Stimulated activated CD4-positive, alpha-beta T cell treated with anti-CD3 and anti-CD28 coated beads, Interleukin-1b, Interleukin-23, amount 100 ng/mL, for 1 hour (primary cell): ENCODE measurements around the gene IFITM1.
"Not testable (repeated sequence)": the region's sequence is repeated elsewhere in the genome, so short reads cannot be mapped to it uniquely, and the experiment has no call there.

ENCODE experiments used
- DNase-seq, 2 donors: peaks; one replicate each; pipeline ENCODE4 v3.0.0-alpha.2; 2020; ENCODE audit warnings: low read depth in 2 of 2

Gene IFITM1

GRCh38 chr11:293852-294661 lies 19.8 kb upstream of the IFITM1 start:
- no peak for DNase-seq

DNA sequence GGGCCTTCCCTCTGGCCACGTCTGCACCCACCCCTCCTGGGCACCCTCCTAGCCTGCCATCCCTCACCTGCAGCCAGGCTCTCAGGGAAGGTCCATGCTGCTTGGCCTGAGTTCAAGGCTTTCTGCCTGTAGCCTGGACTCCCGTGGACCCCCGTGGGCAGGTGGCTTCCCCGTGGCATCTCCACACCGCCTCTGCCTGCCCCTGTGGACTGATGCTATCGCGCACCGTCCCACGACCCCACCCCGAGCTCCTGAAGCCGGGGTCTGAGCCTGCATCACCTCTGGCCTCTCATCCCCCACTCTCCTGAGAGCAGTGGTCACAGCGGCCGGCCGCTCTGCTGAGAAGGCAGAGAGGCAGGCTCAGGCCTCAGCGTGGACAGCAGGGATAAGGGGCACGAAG lies 19.1 kb upstream of the IFITM1 start:
- no peak for DNase-seq

GRCh38 chr11:295351-296170 lies 18.3 kb upstream of the IFITM1 start:
- no peak for DNase-seq

GRCh38 chr11:296171-297050 lies 17.4 kb upstream of the IFITM1 start:
- no peak for DNase-seq

GRCh38 chr11:297051-297585 lies 16.7 kb upstream of the IFITM1 start:
- no peak for DNase-seq

DNA sequence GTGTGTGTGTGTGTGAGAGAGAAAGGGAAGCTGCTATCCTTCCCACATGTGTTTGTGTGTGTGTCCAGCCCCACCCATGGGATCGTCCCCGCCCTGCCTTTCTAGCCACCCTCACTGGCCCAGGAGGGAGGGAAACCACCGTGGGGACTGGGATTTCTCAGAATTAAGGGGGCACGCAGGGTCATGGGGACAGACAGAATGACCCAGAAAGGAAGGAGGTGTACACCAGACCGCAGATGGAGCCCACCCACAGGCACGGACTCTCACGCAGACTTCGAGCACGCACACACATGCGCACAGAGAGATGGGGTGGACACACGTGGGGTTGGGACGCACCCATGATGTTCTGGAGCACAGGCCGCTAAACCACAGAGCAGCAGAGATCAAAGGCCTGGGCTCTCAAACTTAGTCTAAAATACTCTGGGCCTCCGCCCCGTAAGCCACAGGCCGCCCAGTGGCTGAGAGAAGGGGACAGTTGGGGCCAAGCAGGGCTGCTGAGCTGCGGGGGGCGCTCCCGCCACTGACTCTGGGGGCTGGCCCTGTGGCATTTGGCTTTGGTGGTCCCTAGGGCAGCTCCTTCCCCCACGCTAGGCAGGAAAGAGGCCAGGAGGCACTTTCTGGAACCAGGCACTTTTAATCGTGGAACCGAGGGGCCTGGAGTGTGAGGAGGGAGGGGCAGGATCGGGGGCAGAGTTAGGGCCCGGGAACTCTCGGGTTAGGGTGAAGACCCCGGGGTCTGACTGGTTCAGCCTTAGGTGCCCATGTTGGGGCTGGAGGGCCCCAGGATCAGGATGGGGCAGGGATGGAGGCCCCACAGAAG lies 16.0 kb upstream of the IFITM1 start:
- no peak for DNase-seq

DNA sequence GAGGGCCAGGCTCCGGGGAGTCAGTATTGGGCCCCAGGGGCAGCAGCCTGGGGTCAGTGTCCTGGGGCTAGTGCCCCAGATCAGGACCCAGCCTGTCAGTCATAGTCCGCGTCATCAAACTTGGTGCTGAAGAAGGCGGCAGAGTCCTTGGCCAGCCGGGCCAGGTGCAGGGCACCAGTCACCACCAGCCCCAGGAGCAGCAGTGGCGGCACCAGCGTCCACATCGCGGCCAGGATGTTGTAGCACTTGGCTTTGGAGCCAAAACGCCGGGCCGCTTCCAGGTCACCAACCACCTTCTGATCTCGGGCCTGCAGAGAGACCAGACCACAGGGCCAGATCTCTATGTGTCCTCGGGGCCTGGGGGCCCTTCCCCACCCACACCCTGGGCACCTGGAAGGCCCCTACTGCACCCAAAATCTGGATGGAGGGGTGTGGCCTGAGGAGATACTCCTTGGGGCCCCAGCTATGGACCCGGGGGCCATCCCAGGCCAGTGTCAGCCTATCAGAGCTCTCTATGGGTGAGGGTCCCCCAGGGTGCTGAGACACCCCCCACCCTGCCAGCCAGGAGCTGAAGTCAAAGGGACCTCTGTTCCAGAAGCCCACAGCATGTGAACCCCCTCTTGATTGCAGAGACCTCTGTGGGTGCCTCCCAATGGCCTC lies 15.3 kb upstream of the IFITM1 start:
- DNase-seq, result no peak

- no peak for DNase-seq
Measured at GRCh38 chr11:299081-299891, 14.6 kb upstream of the IFITM1 start, which contains the start of gene IFITM5. Gene IFITM5, minus strand, starts transcription at chr11:299526. Its CDS starts 36 bp downstream, at chr11:299490.

DNA sequence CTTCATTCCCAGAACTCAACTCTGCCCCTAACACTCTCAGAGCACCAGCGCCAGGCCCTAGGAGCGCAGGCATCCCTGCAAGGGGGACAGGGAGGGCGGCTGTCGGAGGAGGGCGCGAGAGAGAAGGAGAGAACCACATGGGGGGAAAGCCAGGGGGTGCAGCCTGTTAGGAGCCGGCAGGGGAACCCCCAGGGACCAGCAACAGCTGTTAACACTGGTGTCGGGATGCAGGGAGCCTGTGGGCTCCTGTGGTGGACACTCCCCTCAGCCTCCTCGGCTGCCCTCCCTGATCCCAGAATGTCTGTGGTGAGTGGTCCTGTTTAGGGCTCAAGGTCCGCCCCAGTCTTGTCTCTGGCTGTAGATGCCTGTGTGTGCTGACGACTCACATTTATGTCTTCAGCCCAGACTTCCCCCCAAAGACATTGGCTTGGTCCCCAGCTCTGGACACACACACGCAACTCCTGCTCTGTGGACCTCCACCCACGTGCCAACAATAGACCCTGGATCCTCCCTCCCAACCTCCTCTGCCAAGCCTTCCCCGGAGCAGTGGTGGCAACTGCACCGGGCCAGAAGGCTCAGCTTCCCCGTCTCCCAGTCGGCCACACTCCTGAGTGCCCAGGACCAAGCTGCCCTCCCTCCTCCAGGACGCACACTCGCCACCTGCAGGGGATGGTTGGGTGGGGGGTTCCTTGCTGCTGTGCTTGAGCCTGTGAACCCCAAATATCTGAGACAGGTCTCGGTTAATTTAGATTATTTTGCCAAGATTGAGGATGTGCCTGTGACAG lies 13.7 kb upstream of the IFITM1 start:
- DNase-seq, result no peak

DNA sequence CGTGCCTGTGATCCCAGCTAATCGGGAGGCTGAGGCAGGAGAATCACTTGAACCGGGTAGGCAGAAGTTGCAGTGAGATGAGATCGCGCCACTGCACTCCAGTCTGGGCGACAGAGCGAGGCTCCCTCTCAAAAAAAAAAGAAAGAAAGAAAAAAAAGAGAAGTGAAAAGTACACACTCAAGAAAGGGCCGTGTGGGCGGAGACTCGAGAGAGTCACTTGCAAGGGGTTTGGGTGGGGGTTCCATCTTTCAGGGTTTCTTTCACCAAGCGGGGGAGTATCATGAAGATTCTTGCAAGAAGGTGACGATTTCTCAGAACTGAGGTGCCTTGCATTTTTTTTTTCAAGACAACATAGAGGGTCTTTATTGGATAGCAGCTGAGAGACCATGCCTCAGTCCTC lies 10.5 kb upstream of the IFITM1 start:
- DNase-seq, result no peak

GRCh38 chr11:304061-304506 lies 9.8 kb upstream of the IFITM1 start:
- no peak for DNase-seq

GRCh38 chr11:304915-305843 lies 8.7 kb upstream of the IFITM1 start:
- no peak for DNase-seq

DNA sequence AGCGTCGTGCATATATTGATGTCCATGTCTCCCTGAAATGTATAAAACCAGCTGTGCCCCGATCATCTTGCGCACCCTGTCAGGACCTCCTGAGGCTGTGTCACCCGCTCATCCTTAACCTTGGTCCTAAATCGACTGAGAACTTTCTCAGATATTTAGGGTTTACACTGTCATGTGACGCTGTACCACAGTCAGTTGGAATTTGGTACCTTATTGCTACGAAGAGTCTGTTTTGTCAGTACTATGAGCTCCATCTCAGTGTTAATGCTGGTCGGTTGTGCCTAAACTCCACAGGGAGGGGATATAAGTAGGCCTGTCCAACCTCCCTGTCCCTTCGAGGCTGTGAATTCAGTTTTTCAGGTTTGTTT lies 8.0 kb upstream of the IFITM1 start:
- DNase-seq, result no peak

DNA sequence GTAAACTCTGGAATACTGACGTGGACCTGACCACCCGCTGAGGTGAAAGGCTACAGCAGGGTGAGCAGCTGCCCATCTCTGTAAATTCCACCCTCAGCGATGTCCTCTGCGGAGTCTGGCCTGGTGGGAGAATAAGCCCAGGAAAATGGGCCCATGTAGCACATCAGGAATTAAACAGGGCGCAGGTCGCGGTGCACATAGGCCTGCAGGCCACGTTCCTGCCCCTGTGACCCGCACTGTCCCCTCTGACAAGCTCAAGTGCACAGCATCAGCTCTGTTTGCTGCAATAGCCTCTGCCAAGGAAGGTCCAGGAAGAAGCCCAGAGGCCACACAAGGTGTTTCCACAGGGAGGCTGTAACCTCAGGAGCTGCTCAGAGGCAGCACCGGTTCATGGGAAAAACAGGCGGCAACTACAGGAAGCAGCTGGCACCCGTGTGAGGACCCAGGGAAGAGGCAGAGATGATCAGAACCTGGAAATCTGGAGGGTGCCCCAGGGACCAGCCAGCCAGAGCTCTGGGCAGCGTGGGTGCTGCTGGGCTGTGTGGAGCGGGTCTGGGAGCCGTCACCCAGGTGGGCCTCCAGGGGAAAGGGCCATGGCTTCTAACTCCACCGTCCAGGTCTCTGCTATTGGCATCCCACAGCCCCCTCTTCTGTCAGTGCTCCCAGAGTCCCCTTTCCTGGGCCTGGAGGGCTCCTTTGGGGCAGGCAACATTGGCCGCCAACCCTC lies 7.0 kb upstream of the IFITM1 start:
- no peak for DNase-seq

DNA sequence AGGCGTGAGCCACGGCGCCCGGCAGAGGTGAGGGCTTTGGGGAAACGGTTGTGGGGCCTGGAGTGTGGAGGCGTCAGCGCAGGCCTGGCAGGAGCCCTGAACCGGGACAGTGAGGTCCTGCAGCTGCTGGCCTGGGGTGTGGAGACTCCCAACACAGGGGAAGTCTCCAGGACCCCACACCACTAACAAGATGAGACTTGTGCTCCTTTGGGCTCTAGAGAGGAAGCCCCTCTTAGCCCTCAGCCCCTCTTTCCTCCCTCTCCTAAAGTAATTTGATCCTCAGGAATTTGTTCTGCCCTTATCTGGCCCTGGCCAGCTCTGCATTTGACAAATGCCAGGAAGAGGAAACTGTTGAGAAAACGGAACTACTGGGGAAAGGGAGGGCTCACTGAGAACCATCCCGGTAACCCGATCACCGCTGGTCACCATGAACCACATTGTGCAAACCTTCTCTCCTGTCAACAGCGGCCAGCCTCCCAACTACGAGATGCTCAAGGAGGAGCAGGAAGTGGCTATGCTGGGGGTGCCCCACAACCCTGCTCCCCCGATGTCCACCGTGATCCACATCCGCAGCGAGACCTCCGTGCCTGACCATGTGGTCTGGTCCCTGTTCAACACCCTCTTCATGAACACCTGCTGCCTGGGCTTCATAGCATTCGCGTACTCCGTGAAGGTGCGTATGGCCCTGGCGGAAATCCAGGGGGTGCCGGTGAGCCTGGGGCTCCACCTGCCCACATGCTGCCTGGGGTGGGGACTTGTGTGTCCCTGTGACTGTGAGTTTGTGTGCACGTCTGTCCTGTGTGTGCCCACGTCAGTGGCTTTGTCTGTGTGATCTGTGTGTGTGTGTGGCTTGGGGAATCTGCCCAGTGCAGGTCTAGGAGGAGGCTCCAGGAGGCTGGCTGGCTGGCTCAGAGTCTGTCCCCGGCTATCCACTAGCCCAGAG lies 5.8 kb upstream of the IFITM1 start, which contains the start of gene IFITM2:
IFITM2 (plus strand) TSS at position 51 of the 943 bp plus-strand sequence; CDS start at position 428, 377 bp downstream.
- DNase-seq, result not testable (repeated sequence)
